ENCODE data around the gene TNNT3. TPM values are rescaled to one million over a fixed set of nuclear protein-coding genes. Genes with fewer than 3 reads are reported as not detected.

TNNT3 gene
- total RNA-seq, 1 experiment from 2014 or later = not detected

GRCh38 chr11:1892116-1892515 lies 27.4 kb upstream of the TNNT3 start:
- Histone ChIP-seq H2BK20ac (ENCODE audit: low read depth, low read length, poor library complexity, severe bottlenecking) (no peak overlapping the region), H4K8ac (replicated peaks; ENCODE audit: insufficient read length, low read depth, low read length) (no peak overlapping the region), H3K23ac (ENCODE audit: insufficient read length, low read depth, low read length) (no peak overlapping the region), H3K14ac (ENCODE audit: insufficient read depth, low read length) (no peak overlapping the region; the same call in 1 of the 2 replicates), H3K4ac (ENCODE audit: low read depth, low read length) (no peak overlapping the region), H2BK12ac (ENCODE audit: insufficient read length, low read depth, low read length) (no peak overlapping the region), H4K20me1 (ENCODE audit: control insufficient read depth, insufficient read depth, insufficient read length) (no peaks in the 10 kb centered on the region), H2AK5ac (ENCODE audit: insufficient read length, low read length) (no peak overlapping the region), H4K5ac (ENCODE audit: insufficient read length, low read depth, low read length) (no peak overlapping the region), H3T11ph (ENCODE audit: low read length) (no peak overlapping the region), H4K91ac (ENCODE audit: insufficient read length, low read depth, low read length) (no peak overlapping the region), H3K79me2 (ENCODE audit: insufficient read depth, low read length) (no peaks in the 10 kb centered on the region), H3K18ac (ENCODE audit: insufficient read length, low read depth, low read length) (no peak overlapping the region), H3K9ac (ENCODE audit: extremely low read depth, insufficient read length, low read length) (no peak overlapping the region), H2BK5ac (ENCODE audit: insufficient read length, low read length) (no peak overlapping the region), H3K23me2 (ENCODE audit: insufficient read length, low read depth, low read length, poor library complexity, severe bottlenecking) (no peaks in the 10 kb centered on the region), H2BK120ac (ENCODE audit: low read depth, low read length, poor library complexity, severe bottlenecking) (no peak overlapping the region), H3K27me3 (ENCODE audit: insufficient read depth, low read length) (no peaks in the 10 kb centered on the region), H3K4me1 (ENCODE audit: insufficient read depth, low read length) (no peaks in the 10 kb centered on the region), H2AFZ (ENCODE audit: low read length) (no peak overlapping the region), H3K27ac (ENCODE audit: insufficient read length, low read depth, low read length) (no peak overlapping the region), H3K9me3 (ENCODE audit: control insufficient read depth, low read depth, low read length) (no peaks in the 10 kb centered on the region), H2BK15ac (ENCODE audit: low read depth, low read length) (no peak overlapping the region), H3K4me2 (ENCODE audit: insufficient read depth, insufficient read length, low read length) (no peak overlapping the region), H3K56ac (ENCODE audit: insufficient read length, low read depth, low read length) (no peak overlapping the region), H3K79me1 (ENCODE audit: insufficient read depth, low read depth, low read length, poor library complexity, severe bottlenecking) (no peaks in the 10 kb centered on the region)
- Mint-ChIP-seq H3K4me1 (no peaks in the 10 kb centered on the region), H3K36me3 (ENCODE audit: insufficient read depth in 1 of 3, low read depth in 3 of 3) (no peaks in the 10 kb centered on the region), H3K27me3 (ENCODE audit: low read depth) (peaks cover 32% of the 10 kb centered on the region), H3K4me3 (no peak overlapping the region), H3K27ac (no peak overlapping the region), H3K9me3 (no peaks in the 10 kb centered on the region; a peak in 1 of 5 replicates)
- WGBS (ENCODE audit: extremely low coverage, insufficient read length, low lambda C conversion rate) = no CpG with 5 or more reads among the region's 7 CpGs
- no peak for TF ChIP-seq CTCF (conservative IDR thresholded peaks at IDR 0.05)
- no peak for DNase-seq
